GM23338 (cell line): ENCODE measurements around the gene ATAD3B.
"Not testable (repeated sequence)": the region's sequence is repeated elsewhere in the genome, so short reads cannot be mapped to it uniquely, and the experiment has no call there.

Experiments used
- EZH2 ChIP-seq: fragments of 200-600 bp; sonication (generic); IDR thresholded peaks from one replicate; pipeline ENCODE4 v1.8.0; 2017; ENCODE audit warnings: antibody characterized with exemption, mild to moderate bottlenecking, low read depth; ENCODE audit not compliant: unreplicated experiment
- EZH2phosphoT487 ChIP-seq: fragments of 200-600 bp; sonication (generic); IDR thresholded peaks from one replicate; pipeline ENCODE4 v1.8.1; 2018; ENCODE audit warnings: antibody characterized with exemption; ENCODE audit not compliant: unreplicated experiment
- JUNB ChIP-seq: IDR thresholded peaks from one replicate; pipeline ENCODE4 v1.6.1; 2016; ENCODE audit warnings: antibody characterized with exemption; ENCODE audit not compliant: unreplicated experiment
- POLR2AphosphoS5 ChIP-seq: IDR thresholded peaks from 2 replicates; pipeline ENCODE4 v1.6.1; 2016; ENCODE audit warnings: antibody characterized with exemption, low read depth
- TF ChIP-seq, protein P1 (sequence below), 2 experiments: fragments of 200-600 bp in 1 of 2; sonication (generic) in 1 of 2; conservative IDR thresholded peaks; 2 replicates each; pipeline versions ENCODE4 v1.5.1 to v1.6.1; 2016 to 2017; ENCODE audit warnings: antibody characterized with exemption in 2 of 2, low read depth in 2 of 2, mild to moderate bottlenecking in 2 of 2, moderate library complexity in 1 of 2

DNA sequence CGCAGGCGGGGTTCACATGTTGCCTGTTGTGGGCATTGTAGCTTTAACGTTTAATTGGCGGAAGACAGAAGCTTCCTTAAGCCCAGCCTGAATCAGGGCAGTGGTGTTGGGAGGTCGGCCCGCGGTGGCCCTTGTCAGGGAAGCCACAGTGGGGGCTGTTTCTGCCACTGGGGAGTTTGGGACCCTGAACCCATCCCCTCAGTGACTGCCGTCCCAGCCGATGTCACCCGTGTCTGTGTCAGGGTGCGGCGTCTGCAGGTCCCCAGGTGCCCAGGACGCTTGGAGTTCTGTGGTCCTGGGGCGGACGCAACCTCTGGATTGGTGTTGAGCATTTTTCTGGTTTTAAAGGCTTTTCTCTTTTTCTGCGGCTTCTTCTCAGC, 8.9 kb downstream of the ATAD3B start:
- not testable (repeated sequence) for TF ChIP-seq EZH2, JUNB, EZH2phosphoT487, POLR2AphosphoS5
- TF ChIP-seq, protein P1, sequence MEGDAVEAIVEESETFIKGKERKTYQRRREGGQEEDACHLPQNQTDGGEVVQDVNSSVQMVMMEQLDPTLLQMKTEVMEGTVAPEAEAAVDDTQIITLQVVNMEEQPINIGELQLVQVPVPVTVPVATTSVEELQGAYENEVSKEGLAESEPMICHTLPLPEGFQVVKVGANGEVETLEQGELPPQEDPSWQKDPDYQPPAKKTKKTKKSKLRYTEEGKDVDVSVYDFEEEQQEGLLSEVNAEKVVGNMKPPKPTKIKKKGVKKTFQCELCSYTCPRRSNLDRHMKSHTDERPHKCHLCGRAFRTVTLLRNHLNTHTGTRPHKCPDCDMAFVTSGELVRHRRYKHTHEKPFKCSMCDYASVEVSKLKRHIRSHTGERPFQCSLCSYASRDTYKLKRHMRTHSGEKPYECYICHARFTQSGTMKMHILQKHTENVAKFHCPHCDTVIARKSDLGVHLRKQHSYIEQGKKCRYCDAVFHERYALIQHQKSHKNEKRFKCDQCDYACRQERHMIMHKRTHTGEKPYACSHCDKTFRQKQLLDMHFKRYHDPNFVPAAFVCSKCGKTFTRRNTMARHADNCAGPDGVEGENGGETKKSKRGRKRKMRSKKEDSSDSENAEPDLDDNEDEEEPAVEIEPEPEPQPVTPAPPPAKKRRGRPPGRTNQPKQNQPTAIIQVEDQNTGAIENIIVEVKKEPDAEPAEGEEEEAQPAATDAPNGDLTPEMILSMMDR (conservative IDR thresholded peaks at IDR 0.05; ENCODE audit: low read depth in 2 of 2), result not testable (repeated sequence)
